B cell (primary cell): Measurements from ENCODE around the gene CCNYL1. TPM values are rescaled to one million over a fixed set of nuclear protein-coding genes. Genes with fewer than 3 reads are reported as not detected.

Source experiments
- ATAC-seq: fragments of 200-7000 bp; cut with Tn5 transposase; one replicate; pipeline ENCODE4 v1.10.0; 2021; ENCODE audit warnings: low read depth, mild to moderate bottlenecking, moderate number of reproducible peaks, moderate library complexity
- CTCF ChIA-PET: fragments of 350-600 bp; sonication (Branson Sonifier 250); formaldehyde crosslinking; loops from one replicate; lab custom pipeline; 2021; ENCODE audit warnings: antibody characterized with exemption, inconsistent platforms; lab: Charles Lee
- POLR2A ChIA-PET: fragments of 350-600 bp; sonication (Branson Sonifier 250); formaldehyde crosslinking; loops from one replicate; lab custom pipeline; 2021; ENCODE audit warnings: antibody characterized with exemption; lab: Charles Lee
- DNase-seq: peaks from one replicate; pipeline ENCODE4 v3.0.0; 2013
- H2AFZ ChIP-seq: 2 replicates; pipeline ENCODE4 v1.6.1; 2012; ENCODE audit warnings: mild to moderate bottlenecking, low read depth, low read length; ENCODE audit not compliant: insufficient read depth, poor library complexity, severe bottlenecking
- H3K27ac ChIP-seq, 2 donors: 1 replicate in 1 of 2; 2 replicates in 1 of 2; pipeline ENCODE4 v1.5.1; 2012 to 2013; ENCODE audit warnings: low read length in 2 of 2, mild to moderate bottlenecking in 2 of 2, moderate library complexity in 1 of 2
- H3K27me3 ChIP-seq, 4 experiments: fragments of 200-600 bp in 1 of 4; sonication (generic) in 1 of 4; replicated peaks in 1 of 4; 1 replicate in 2 of 4; 2 replicates in 2 of 4; pipeline versions ENCODE4 v1.6.1 to v1.7.0; 2013 to 2016; ENCODE audit warnings: low read length in 3 of 4, mild to moderate bottlenecking in 2 of 4, mixed read lengths in 1 of 4, moderate library complexity in 1 of 4; ENCODE audit not compliant: insufficient read depth in 4 of 4, control insufficient read depth in 3 of 4; ENCODE audit errors: control extremely low read depth in 1 of 4
- H3K36me3 ChIP-seq, 2 experiments: replicated peaks in 1 of 2; 1 replicate in 1 of 2; 2 replicates in 1 of 2; pipeline versions ENCODE4 v1.6.1 to v1.7.1; 2013; ENCODE audit warnings: low read length in 1 of 2; ENCODE audit not compliant: insufficient read depth in 2 of 2, control insufficient read depth in 1 of 2; ENCODE audit errors: control extremely low read depth in 1 of 2, extremely low read depth in 1 of 2
- H3K4me1 ChIP-seq, 2 donors: fragments of 200-600 bp in 1 of 2; sonication (generic) in 1 of 2; 1 replicate in 1 of 2; 2 replicates in 1 of 2; pipeline versions ENCODE4 v1.5.1 to v1.6.1; 2013 to 2017; ENCODE audit warnings: low read length in 2 of 2; ENCODE audit not compliant: control insufficient read depth in 2 of 2, insufficient read depth in 2 of 2
- H3K4me2 ChIP-seq: replicated peaks from 2 replicates; pipeline ENCODE3; 2012; ENCODE audit warnings: mild to moderate bottlenecking, low read depth, low read length; ENCODE audit not compliant: poor library complexity, severe bottlenecking
- H3K4me3 ChIP-seq, 5 experiments: fragments of 200-600 bp in 1 of 5; sonication (generic) in 1 of 5; 1 replicate in 3 of 5; 2 replicates in 2 of 5; pipeline versions ENCODE4 v1.5.1 to v1.7.0; 2011 to 2016; ENCODE audit warnings: low read length in 4 of 5, mild to moderate bottlenecking in 4 of 5, low read depth in 2 of 5, control low read depth in 1 of 5, moderate library complexity in 1 of 5; ENCODE audit not compliant: insufficient read depth in 1 of 5; ENCODE audit errors: control extremely low read depth in 1 of 5, extremely low read depth in 1 of 5
- H3K79me2 ChIP-seq: fragments of 200-600 bp; sonication (generic); one replicate; pipeline ENCODE4 v1.6.0; 2016; ENCODE audit warnings: low read length; ENCODE audit not compliant: control insufficient read depth, insufficient read depth
- H3K9ac ChIP-seq: fragments of 200-600 bp; sonication (generic); 2 replicates; pipeline ENCODE4 v1.6.1; 2017; ENCODE audit warnings: mild to moderate bottlenecking, low read length, moderate library complexity
- H3K9me3 ChIP-seq, 3 donors: one replicate each; pipeline versions ENCODE4 v1.6.1 to v1.7.1; 2013; ENCODE audit warnings: low read length in 2 of 3; ENCODE audit not compliant: control insufficient read depth in 2 of 3, insufficient read depth in 1 of 3; ENCODE audit errors: control extremely low read depth in 1 of 3
- H4K20me1 ChIP-seq: 2 replicates; pipeline ENCODE4 v1.6.0; 2012; ENCODE audit warnings: mild to moderate bottlenecking, low read length; ENCODE audit not compliant: insufficient read depth, control insufficient read depth, poor library complexity, severe bottlenecking
- H3K27ac Mint-ChIP-seq: one replicate; pipeline ENCODE4 v1.8.0; 2021; ENCODE audit warnings: mixed read lengths
- H3K27me3 Mint-ChIP-seq: one replicate; pipeline ENCODE4 v1.8.0; 2021; ENCODE audit warnings: mixed read lengths
- H3K4me1 Mint-ChIP-seq: one replicate; pipeline ENCODE4 v1.8.0; 2021; ENCODE audit warnings: mixed read lengths
- H3K4me3 Mint-ChIP-seq: one replicate; pipeline ENCODE4 v1.8.0; 2021; ENCODE audit warnings: mixed read lengths
- H3K9me3 Mint-ChIP-seq: one replicate; pipeline ENCODE4 v1.8.0; 2022; ENCODE audit warnings: mixed read lengths; ENCODE audit not compliant: insufficient read depth
- EZH2 ChIP-seq: IDR thresholded peaks from 2 replicates; pipeline ENCODE4 v1.6.1; 2012; ENCODE audit warnings: borderline replicate concordance, low read depth, mild to moderate bottlenecking, moderate library complexity, low read length; ENCODE audit not compliant: insufficient read depth, poor library complexity, severe bottlenecking
- WGBS: methylation state at CpG from one replicate; pipeline ENCODE4 v1.1.5; 2013; ENCODE audit warnings: missing lambda C conversion rate; ENCODE audit not compliant: insufficient coverage; 5-methylcytosine and 5-hydroxymethylcytosine counted together
- intact Hi-C: fragments of 100-400 bp; cut with micrococcal nuclease; formaldehyde crosslinking; loops from one replicate; pipeline ENCODE4 v1.10.0; 2022
- polyA plus RNA-seq: library from polyadenylated mRNA; depleted of rRNA; stranded (reverse); fragments of >200 nt; gene quantifications from 2 replicates; pipeline ENCODE4 v1.2.3, GENCODE V29; 2012
- total RNA-seq, 2 donors: library from RNA; stranded (reverse); fragments of 120-200 nt in 1 of 2; gene quantifications; 1 replicate in 1 of 2; 2 replicates in 1 of 2; pipeline versions ENCODE4 v1.2.3 to v1.2.4, GENCODE V29; 2013 to 2022
- TF ChIP-seq, protein P1 (sequence below): fragments of 200-600 bp; IDR thresholded peaks from one replicate; pipeline ENCODE4 v1.8.0; 2022; ENCODE audit warnings: antibody characterized with exemption, mild to moderate bottlenecking

CCNYL1 gene
- total and polyA plus RNA-seq, 2 donors (not counting 1 experiment from before 2014, with no cell fraction given), result 8.6 to 14.2 TPM

DNA sequence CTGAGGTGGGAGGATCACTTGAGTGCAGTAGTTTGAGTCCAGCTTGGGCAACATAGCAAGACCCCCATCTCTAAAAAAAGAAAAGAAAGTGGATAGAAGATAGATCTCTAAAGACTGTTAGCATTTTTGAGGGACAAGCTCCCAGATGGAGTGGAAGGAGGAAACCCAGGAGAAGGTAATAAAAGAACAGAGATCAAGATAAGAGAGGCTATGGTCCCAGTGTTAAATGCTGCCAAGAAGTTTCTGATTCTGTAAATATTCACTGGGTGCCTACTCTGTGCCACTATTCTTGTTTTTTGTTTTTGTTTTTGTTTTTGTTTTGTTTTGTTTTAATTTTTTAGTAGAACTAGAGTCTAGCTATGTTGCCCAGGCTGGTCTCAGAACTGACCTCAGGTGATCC lies 32.1 kb downstream of the CCNYL1 start:
- no peak for DNase-seq
- TF ChIP-seq, protein P1, sequence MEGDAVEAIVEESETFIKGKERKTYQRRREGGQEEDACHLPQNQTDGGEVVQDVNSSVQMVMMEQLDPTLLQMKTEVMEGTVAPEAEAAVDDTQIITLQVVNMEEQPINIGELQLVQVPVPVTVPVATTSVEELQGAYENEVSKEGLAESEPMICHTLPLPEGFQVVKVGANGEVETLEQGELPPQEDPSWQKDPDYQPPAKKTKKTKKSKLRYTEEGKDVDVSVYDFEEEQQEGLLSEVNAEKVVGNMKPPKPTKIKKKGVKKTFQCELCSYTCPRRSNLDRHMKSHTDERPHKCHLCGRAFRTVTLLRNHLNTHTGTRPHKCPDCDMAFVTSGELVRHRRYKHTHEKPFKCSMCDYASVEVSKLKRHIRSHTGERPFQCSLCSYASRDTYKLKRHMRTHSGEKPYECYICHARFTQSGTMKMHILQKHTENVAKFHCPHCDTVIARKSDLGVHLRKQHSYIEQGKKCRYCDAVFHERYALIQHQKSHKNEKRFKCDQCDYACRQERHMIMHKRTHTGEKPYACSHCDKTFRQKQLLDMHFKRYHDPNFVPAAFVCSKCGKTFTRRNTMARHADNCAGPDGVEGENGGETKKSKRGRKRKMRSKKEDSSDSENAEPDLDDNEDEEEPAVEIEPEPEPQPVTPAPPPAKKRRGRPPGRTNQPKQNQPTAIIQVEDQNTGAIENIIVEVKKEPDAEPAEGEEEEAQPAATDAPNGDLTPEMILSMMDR, result no peak
- no peak for TF ChIP-seq EZH2
- Histone ChIP-seq H3K27ac (no peak overlapping the region), H2AFZ (no peak overlapping the region), H3K79me2 (no peaks in the 10 kb centered on the region), H3K9me3 (no peaks in the 10 kb centered on the region), H3K36me3 (peaks cover 7 to 10% of the 10 kb centered on the region in 2 experiments), H3K4me1 (no peaks in the 10 kb centered on the region), H3K4me3 (no peak overlapping the region), H3K27me3 (no peaks in the 10 kb centered on the region), H4K20me1 (no peaks in the 10 kb centered on the region), H3K9ac (no peak overlapping the region), H3K4me2 (no peak overlapping the region)
- Mint-ChIP-seq H3K4me3 (no peak overlapping the region), H3K9me3 (no peaks in the 10 kb centered on the region), H3K27ac (no peak overlapping the region), H3K27me3 (no peaks in the 10 kb centered on the region), H3K4me1 (peaks cover 3% of the 10 kb centered on the region)
- POLR2A ChIA-PET, result no interaction called here
- CTCF ChIA-PET, result interaction anchor here (0.9 to 9.2 kb wide), 7 partner anchors 10 to 328 kb away, joined by 4 to 168 read pairs (median 48); partner anchors contain the start of gene METTL21A
- intact Hi-C loops, result loop anchor here (10.0 kb wide), 1 partner anchor 511 kb away; the partner anchor contains the start of gene IDH1
- no peak for ATAC-seq

GRCh38 chr2:207744050-207744449 lies 32.6 kb downstream of the CCNYL1 start:
- Histone ChIP-seq H3K9me3 (no peaks in the 10 kb centered on the region), H3K4me2 (no peak overlapping the region), H3K4me1 (no peaks in the 10 kb centered on the region), H3K27ac (no peak overlapping the region), H3K27me3 (no peaks in the 10 kb centered on the region), H3K79me2 (no peaks in the 10 kb centered on the region), H2AFZ (no peak overlapping the region), H4K20me1 (no peaks in the 10 kb centered on the region), H3K36me3 (peaks cover 7 to 10% of the 10 kb centered on the region in 2 experiments), H3K4me3 (no peak overlapping the region), H3K9ac (no peak overlapping the region)
- Mint-ChIP-seq H3K4me1 (peaks cover 3% of the 10 kb centered on the region), H3K27me3 (no peaks in the 10 kb centered on the region), H3K27ac (no peak overlapping the region), H3K4me3 (no peak overlapping the region), H3K9me3 (no peaks in the 10 kb centered on the region)
- ChIA-PET CTCF (interaction anchor here (0.9 to 9.2 kb wide), 9 partner anchors 9 to 1049 kb away, joined by 3 to 168 read pairs (median 20); partner anchors contain the start of gene METTL21A), POLR2A (no interaction called here)
- TF ChIP-seq, protein P1, result no peak
- TF ChIP-seq EZH2, result no peak
- 100% methylated on average over 1 of the region's 2 CpGs for WGBS
- intact Hi-C loops, result loop anchor here (10.0 kb wide), 1 partner anchor 511 kb away; the partner anchor contains the start of gene IDH1
- DNase-seq, result no peak
- ATAC-seq, result no peak
